HG02870 (cell line): ENCODE data around the gene FRS2.

Source experiments
- ATAC-seq: cut with Tn5 transposase; IDR thresholded peaks from one replicate; pipeline ENCODE4 v1.9.1; 2021; ENCODE audit warnings: mild to moderate bottlenecking, moderate library complexity; ENCODE audit not compliant: unreplicated experiment

The FRS2 gene

DNA sequence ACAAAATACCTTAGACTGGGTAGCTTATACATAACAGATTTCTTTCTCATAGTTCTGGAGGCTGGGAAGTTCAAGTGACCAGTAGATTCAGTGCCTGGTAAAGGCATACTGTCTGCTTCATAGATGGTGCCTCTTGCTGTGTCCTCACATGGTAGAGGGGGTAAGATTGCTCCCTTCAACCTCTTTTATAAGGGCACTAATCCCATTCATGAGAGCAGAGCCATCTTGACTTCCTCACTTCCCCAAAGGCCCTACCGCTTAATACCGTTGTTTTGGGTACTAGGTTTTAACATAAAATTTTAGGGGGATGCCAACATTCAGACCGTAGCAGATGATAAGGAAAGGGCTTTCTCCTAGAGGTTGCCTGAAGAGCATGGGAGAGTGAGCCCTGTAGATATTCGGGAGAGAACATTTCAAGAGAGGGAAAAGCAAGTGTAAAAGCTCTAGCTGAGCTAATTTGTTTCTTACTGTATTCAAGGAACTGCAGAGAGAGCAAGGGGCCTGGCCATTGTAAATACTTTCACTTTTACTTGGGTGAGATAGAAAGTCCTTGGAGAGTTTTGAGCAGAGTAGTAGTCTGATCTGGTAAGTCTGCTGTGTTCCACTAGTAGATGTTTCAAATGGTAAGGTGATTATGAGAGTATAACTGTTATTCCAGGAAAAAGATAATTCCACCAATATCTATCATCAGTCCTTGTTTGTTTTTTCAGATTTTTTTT, 27.3 kb downstream of the FRS2 start:
- ATAC-seq = peak; percentile 94

DNA sequence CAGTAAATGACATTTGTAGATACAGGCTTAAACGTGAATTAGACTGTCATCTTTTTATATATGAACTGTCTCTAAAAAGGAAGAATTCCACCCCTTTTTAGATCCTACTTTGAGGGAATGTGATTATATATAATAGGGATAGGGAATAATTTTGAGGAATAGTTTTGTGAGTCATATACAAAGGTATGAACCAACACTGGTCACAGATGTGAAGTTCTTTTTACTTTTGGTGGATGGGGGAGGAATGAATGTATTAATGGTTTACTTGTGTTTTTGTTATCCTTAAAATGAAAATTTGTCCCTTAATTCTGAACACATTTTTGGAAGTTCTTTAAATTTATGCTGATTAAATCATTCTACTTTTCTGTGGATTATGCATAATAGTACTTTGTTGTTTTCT, 30.4 kb downstream of the FRS2 start:
- ATAC-seq = no peak

- ATAC-seq = no peak
These were observed 31.1 kb downstream of the FRS2 start for GRCh38 chr12:69501154-69501895.

GRCh38 chr12:69502345-69503081, 32.3 kb downstream of the FRS2 start:
- no peak for ATAC-seq

GRCh38 chr12:69508091-69508490, 37.9 kb downstream of the FRS2 start:
- ATAC-seq = no peak

- ATAC-seq = no peak
These were observed 38.4 kb downstream of the FRS2 start for GRCh38 chr12:69508621-69509020.

- no peak for ATAC-seq
These were observed 39.1 kb downstream of the FRS2 start for GRCh38 chr12:69509308-69509736.

DNA sequence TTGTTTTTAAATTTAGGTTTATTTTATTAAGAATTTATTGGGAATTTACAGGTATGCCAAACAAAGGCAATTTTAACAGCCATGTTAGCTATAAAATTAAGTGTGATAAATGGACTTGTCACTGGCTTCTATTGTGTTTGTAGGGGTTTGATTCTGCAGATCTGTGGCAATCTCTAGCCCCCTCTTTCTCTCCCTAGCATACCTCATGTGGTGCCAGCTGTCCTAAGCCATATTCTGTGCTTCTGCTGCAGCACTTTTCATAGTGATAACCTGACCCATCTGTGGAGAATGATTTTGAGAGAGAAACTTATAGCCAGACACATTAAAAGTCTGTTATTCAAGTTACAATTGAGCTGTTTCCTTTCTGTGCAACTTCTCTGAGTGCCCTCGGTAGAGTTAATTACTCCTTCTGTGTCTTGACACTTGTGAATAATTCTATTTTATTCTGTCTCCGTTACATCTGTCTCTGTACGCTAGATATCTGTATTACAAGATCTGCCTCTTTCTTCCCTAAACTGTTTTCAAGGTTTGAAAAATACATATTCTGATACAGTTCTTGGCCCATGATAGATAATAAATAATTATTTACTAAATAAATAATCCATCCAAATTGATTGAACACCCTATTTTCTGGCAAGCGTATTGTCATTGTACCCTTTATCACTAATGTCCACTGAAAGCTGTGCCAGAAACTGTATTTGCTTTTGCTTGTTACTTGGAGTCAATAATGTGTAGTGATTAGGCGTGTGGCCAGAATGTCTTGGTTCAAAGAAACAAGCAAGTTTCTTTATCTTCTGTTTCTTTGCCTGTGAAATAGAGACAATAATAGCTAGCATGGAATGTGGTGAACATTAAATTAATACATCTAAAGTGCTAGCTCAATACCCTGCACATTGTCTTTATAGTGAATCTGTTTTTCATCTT, 40.0 kb downstream of the FRS2 start:
- no peak for ATAC-seq

GRCh38 chr12:69511016-69511415, 40.8 kb downstream of the FRS2 start:
- ATAC-seq = no peak

DNA sequence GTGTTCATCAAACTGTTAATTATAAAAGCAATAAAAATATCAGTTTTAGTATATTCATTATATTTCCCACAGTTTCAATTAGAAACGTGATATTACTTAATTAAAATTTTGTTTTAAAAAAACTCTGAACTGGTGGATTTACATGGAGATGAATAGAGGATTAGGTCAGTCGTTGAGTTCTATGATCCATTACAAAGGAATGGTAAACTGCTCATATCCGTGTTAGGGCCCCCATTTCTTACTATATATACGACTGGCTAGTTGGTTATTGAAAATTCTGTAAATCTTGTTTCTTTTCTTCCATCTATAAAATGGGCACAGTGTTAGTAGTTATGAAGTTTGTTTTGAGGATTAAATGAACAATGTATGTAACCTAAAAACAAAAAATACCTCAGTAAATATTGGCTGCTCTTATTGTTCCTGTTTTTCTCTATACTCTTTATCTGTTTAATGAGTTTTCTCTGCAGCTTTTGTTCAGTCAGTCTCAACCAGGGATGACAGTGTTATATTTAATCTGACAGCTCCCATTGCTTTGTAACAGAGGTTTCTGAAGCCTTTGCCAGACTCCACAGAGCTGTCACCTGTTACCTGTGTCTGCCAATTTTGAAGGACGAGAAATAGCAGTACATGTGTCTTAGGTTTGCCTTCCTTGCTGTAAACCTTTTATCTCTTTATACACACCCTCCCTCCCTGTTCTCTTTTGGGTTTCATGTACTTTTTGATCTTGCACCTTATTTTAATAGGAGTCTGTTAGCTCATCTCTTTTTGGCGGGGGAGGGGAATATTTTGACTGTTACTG, 41.5 kb downstream of the FRS2 start:
- no peak for ATAC-seq

DNA sequence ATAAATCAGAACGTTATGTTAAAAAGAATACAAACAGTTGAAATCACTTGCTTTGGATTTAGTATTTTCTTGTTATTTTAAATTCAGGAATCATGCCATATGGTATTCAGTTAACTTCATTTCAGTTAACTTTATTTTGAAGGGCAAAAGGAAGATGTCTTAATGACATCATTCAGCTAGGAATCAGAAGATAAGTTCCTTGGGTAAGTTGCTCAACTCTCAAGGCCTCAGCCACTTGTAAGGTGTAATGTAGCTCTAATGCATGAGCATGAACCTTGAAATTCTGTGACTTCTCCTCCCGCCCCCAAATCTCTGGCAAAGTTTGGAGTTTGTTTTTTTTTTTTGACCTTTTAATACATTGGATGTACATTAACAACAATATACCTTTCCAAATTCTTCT, 42.6 kb downstream of the FRS2 start:
- no peak for ATAC-seq

- no peak for ATAC-seq
These were observed 43.1 kb downstream of the FRS2 start for GRCh38 chr12:69513297-69513696.

- no peak for ATAC-seq
These were observed 43.9 kb downstream of the FRS2 start for GRCh38 chr12:69514111-69514510.

- no peak for ATAC-seq
These were observed 44.7 kb downstream of the FRS2 start for GRCh38 chr12:69514845-69515244.

- no peak for ATAC-seq
These were observed 45.3 kb downstream of the FRS2 start for GRCh38 chr12:69515394-69515930.

DNA sequence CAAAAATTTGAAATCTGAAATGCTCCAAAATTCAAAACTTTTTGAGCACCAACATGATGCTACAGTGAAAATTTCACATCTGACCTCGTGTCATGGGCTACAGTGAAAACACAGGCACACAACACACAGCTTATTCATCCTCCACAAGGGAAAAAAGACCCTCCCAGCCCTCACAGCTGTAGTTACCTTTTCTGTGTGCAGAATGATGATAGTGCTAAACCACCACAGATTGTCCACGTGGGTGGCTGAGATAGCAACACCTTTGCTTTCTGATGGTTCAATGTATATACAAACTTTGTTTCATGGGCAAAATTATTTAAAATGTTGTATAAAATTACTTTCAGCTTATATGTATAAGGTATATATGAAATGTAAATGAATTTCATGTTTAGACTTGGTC, 46.8 kb downstream of the FRS2 start:
- ATAC-seq = no peak

DNA sequence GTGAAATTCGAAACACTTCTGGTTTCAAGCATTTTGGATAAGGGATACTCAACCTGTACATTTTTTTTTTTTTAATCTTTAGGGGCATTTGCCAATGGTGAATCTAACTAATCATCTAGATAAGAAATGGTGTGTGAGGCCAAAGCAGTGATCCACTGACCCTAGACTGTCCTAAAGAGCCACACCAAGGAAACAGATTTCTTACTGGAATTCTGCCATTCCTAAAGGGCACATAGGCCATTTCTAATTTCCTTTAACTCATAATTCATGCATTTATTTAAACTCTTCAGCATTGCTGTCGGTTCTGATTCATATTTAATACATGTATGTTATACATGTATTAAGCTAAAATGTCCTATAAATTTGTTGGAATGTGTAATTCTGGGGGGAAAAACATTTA, 47.2 kb downstream of the FRS2 start:
- no peak for ATAC-seq

DNA sequence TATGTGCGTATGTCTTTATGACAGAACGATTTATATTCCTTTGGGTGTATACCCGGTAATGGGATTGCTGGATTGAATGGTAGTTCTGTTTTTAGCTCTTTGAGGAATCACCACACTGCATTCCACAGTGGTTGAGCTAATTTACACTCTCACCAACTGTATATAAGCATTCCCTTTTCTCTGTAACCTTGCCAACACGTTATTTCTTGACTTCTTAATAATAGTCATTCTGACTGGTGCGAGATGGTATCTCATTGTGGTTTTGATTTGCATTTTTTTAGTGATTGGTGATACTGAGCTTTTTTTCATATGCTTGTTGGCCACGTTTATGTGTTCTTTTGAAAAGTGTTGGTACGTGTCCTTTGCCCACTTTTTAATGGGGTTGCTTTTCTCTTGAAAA, 49.7 kb downstream of the FRS2 start:
- ATAC-seq = no peak

GRCh38 chr12:69523433-69524330, 53.5 kb downstream of the FRS2 start:
- ATAC-seq = no peak
